ENCODE data around the gene MCF2. TPM values are rescaled to one million over a fixed set of nuclear protein-coding genes. Genes with fewer than 3 reads are reported as not detected.
"Not testable (repeated sequence)": the region's sequence is repeated elsewhere in the genome, so short reads cannot be mapped to it uniquely, and the experiment has no call there.

The MCF2 gene
- total and polyA plus RNA-seq, 2 of the 13 experiments (the other 11 are each of a cell fraction or from before 2014, with no cell fraction given): 0.07 TPM; not detected in 1

DNA sequence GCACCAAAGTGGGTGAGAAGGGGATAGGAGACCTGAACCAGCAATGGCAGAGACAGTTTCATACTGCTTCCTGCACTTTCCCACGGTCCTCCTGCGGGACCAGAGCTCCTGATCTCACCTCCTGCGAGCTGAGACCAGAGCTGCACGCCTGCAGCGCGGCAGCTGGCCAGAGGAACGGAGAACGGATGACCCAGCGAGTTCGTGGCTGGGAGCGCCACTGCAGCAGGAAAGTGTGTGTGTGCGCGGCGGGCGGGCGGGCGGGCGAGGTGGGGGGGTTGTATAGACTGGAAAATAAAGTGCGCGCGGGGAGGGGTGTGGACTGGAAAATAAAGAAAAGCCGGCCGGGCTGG is 16.5 kb downstream of the MCF2 start (continued):
- TF ChIP-seq AHR (CRISPR knock-in tag; IDR thresholded peaks at IDR 0.05) (no peak), ZNF850 (CRISPR knock-in tag; conservative IDR thresholded peaks at IDR 0.05) (no peak), REPIN1 (CRISPR knock-in tag; IDR thresholded peaks at IDR 0.05; ENCODE audit: borderline replicate concordance, low read depth) (no peak), PHF8 (CRISPR knock-in tag; IDR thresholded peaks at IDR 0.05) (no peak), PRMT3 (CRISPR knock-in tag; IDR thresholded peaks at IDR 0.05; ENCODE audit: borderline replicate concordance, low read depth) (no peak), CREM (IDR thresholded peaks at IDR 0.05) (no peak), CREM (CRISPR knock-in tag; IDR thresholded peaks at IDR 0.05) (no peak)

DNA sequence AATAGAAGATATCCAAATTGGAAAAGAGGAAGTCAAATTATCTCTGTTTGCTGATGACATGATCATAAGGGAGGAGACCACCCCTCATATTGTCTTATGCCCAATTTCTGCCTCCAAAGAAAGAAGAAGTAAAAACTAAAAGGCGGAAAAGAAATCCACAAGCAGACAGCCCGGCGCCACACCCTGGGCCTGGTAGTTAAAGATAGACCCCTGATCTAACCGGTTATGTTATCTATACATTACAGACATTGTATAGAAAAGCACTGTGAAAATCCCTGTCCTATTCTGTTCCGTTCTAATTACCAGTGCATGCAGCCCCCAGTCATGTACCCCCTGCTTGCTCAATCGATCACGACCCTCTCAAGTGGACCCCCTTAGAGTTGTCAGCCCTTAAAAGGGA is 22.8 kb downstream of the MCF2 start:
- H3K4me2 ChIP-seq (ENCODE audit: low read depth, low read length); FAIRE-seq; POLR2A ChIA-PET; H2AFZ ChIP-seq (ENCODE audit: low read length); H3K4me1 ChIP-seq (ENCODE audit: insufficient read depth, low read length); H3K27me3 ChIP-seq (ENCODE audit: control insufficient read depth in 1 of 2, insufficient read depth in 2 of 2, low read length in 2 of 2); H3K79me2 ChIP-seq (ENCODE audit: insufficient read depth, low read length); ATAC-seq; H3K9me3 ChIP-seq (ENCODE audit: low read length); H3K27ac ChIP-seq (ENCODE audit: extremely low read length, insufficient read depth, low read length); H3K4me3 ChIP-seq (replicated peaks in 1 of 3; ENCODE audit: insufficient read depth in 1 of 3, low read depth in 2 of 3, low read length in 3 of 3); H4K20me1 ChIP-seq (ENCODE audit: insufficient read depth, low read length); CTCF ChIA-PET (ENCODE audit: low intra/inter-chr PET ratio, low total read pairs); H3K9ac ChIP-seq (ENCODE audit: insufficient read depth, low read depth, low read length); BruUV-seq (replicated peaks); intact Hi-C loops (cut with micrococcal nuclease; ENCODE audit: unreplicated experiment); DNase-seq (ENCODE audit: low spot score); H3K36me3 ChIP-seq (replicated peaks in 1 of 2; ENCODE audit: control insufficient read depth in 1 of 2, insufficient read depth in 2 of 2, low read length in 2 of 2); in situ Hi-C loops (cut with HindIII; ENCODE audit: extremely low pct_ligation_motif_present, low pct_unique_long_range_greater_than_20kb): not testable (repeated sequence)
- 12% methylated on average over 7 of the region's 7 CpGs for WGBS (ENCODE audit: low lambda C conversion rate)

DNA sequence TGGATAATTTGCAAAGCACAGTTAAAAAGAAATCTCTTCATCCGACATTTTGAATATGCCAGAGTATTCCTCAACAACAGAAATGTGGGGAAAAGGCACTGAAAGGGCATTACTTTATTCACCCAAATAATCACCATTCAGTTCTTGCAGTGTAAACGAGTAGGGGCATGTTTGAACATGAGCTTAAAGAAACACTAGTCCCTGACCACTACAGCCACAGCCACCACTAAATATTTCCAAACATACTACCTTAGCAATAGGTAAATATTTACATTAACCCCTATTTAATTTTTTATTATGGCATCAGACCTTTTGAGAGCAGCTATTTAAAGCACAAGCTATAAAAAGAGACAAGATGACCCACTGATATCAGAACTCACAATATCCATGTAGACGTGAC is 27.6 kb downstream of the MCF2 start:
- Histone ChIP-seq H3K4me3 (replicated peaks in 1 of 3; ENCODE audit: insufficient read depth in 1 of 3, low read depth in 2 of 3, low read length in 3 of 3) (no peak overlapping the region), H3K9ac (ENCODE audit: insufficient read depth, low read depth, low read length) (no peak overlapping the region), H3K4me2 (ENCODE audit: low read depth, low read length) (no peak overlapping the region), H3K36me3 (replicated peaks in 1 of 2; ENCODE audit: control insufficient read depth in 1 of 2, insufficient read depth in 2 of 2, low read length in 2 of 2) (no peaks in the 10 kb centered on the region), H3K79me2 (ENCODE audit: insufficient read depth, low read length) (no peaks in the 10 kb centered on the region), H3K27ac (ENCODE audit: extremely low read length, insufficient read depth, low read length) (no peak overlapping the region), H3K4me1 (ENCODE audit: insufficient read depth, low read length) (no peaks in the 10 kb centered on the region), H3K9me3 (ENCODE audit: low read length) (no peaks in the 10 kb centered on the region), H2AFZ (ENCODE audit: low read length) (no peak overlapping the region), H4K20me1 (ENCODE audit: insufficient read depth, low read length) (no peaks in the 10 kb centered on the region), H3K27me3 (ENCODE audit: control insufficient read depth in 1 of 2, insufficient read depth in 2 of 2, low read length in 2 of 2) (no peaks in the 10 kb centered on the region)
- ATAC-seq: no peak
- no peak for DNase-seq (ENCODE audit: low spot score)
- FAIRE-seq: no peak
- ChIA-PET POLR2A (no interaction called here), CTCF (ENCODE audit: low intra/inter-chr PET ratio, low total read pairs) (no interaction called here)
- WGBS (ENCODE audit: low lambda C conversion rate): 53% methylated on average over 3 of the region's 3 CpGs
- BruUV-seq (replicated peaks): no TSS peak
- intact Hi-C loops (cut with micrococcal nuclease; ENCODE audit: unreplicated experiment): no loop called here
- in situ Hi-C loops (cut with HindIII; ENCODE audit: extremely low pct_ligation_motif_present, low pct_unique_long_range_greater_than_20kb): no loop called here
- TF ChIP-seq USF2 (IDR thresholded peaks at IDR 0.05; ENCODE audit: low read depth, low read length): no peak
- TF ChIP-seq USF2 (CRISPR knock-in tag; IDR thresholded peaks at IDR 0.05; ENCODE audit: borderline replicate concordance): no peak
- no peak for TF ChIP-seq ZNF879 (CRISPR knock-in tag; IDR thresholded peaks at IDR 0.05)
- TF ChIP-seq ZBTB38 (CRISPR knock-in tag; IDR thresholded peaks at IDR 0.05): no peak
- no peak for TF ChIP-seq ZC3H4 (CRISPR knock-in tag; IDR thresholded peaks at IDR 0.05; ENCODE audit: borderline replicate concordance)
- no peak for TF ChIP-seq ZBTB20 (CRISPR knock-in tag; IDR thresholded peaks at IDR 0.05; ENCODE audit: borderline replicate concordance, low read depth)
- no peak for TF ChIP-seq RARA (CRISPR knock-in tag; IDR thresholded peaks at IDR 0.05)
- no peak for TF ChIP-seq PAF1 (CRISPR knock-in tag; IDR thresholded peaks at IDR 0.05)
- TF ChIP-seq RFX3 (CRISPR knock-in tag; IDR thresholded peaks at IDR 0.05): no peak
- TF ChIP-seq ZNF784 (CRISPR knock-in tag; IDR thresholded peaks at IDR 0.05; ENCODE audit: borderline replicate concordance): no peak

Measured in HepG2 (cell line).